Endothelial cell of umbilical vein (primary cell): ENCODE measurements around the gene OR8I2. TPM values are rescaled to one million over a fixed set of nuclear protein-coding genes. Genes with fewer than 3 reads are reported as not detected.

ENCODE experiments used
- BruUV-seq: library from RNA; stranded (reverse); fragments of 400-500 nt; replicated peaks from 2 replicates; lab custom pipeline; 2021; lab: Mats Ljungman, UMichigan
- CTCF ChIA-PET: fragments of 300-600, 350-600 bp; sonication (Branson Sonifier 250); formaldehyde crosslinking; loops from one replicate; lab custom pipeline; 2021; ENCODE audit warnings: antibody characterized with exemption, inconsistent platforms; lab: Charles Lee
- POLR2A ChIA-PET: fragments of 300-600, 350-600 bp; sonication (Branson Sonifier 250); formaldehyde crosslinking; loops from one replicate; lab custom pipeline; 2021; ENCODE audit warnings: antibody characterized with exemption, inconsistent platforms; lab: Charles Lee
- DNase-seq: peaks from one replicate; pipeline ENCODE4 v3.0.0-alpha.2; 2011; ENCODE audit warnings: low read depth, low spot score
- FAIRE-seq: peaks from 2 replicates; lab custom pipeline; 2011; peaks lifted over from hg19 to GRCh38; lab: Jason Lieb, UNC
- H2AFZ ChIP-seq: 2 replicates; pipeline ENCODE4 v1.6.0; 2012; ENCODE audit warnings: low read depth, low read length, control low read depth, inconsistent platforms
- H3K27ac ChIP-seq: 2 replicates; pipeline ENCODE4 v1.5.1; 2011; ENCODE audit warnings: low read depth, mild to moderate bottlenecking, control low read depth, low read length, moderate library complexity; ENCODE audit not compliant: insufficient read depth
- H3K27me3 ChIP-seq, 2 experiments: 2 replicates each; pipeline versions ENCODE4 v1.6.0 to v1.6.1; 2011; ENCODE audit warnings: low read length in 2 of 2, mixed read lengths in 1 of 2; ENCODE audit not compliant: control insufficient read depth in 2 of 2, insufficient read depth in 2 of 2
- H3K36me3 ChIP-seq, 2 experiments: 2 replicates in 1 of 2; 3 replicates in 1 of 2; pipeline ENCODE4 v1.5.1; 2011; ENCODE audit warnings: low read length in 2 of 2, mild to moderate bottlenecking in 1 of 2, moderate library complexity in 1 of 2; ENCODE audit not compliant: control insufficient read depth in 2 of 2, insufficient read depth in 2 of 2; ENCODE audit errors: extremely low read depth in 1 of 2
- H3K4me1 ChIP-seq: 3 replicates; pipeline ENCODE4 v1.5.1; 2011; ENCODE audit warnings: mild to moderate bottlenecking, low read length; ENCODE audit not compliant: control insufficient read depth, insufficient read depth; ENCODE audit errors: extremely low read depth
- H3K4me2 ChIP-seq: 2 replicates; pipeline ENCODE4 v1.6.1; 2011; ENCODE audit warnings: low read length, control low read depth, mixed read lengths; ENCODE audit not compliant: insufficient read depth
- H3K4me3 ChIP-seq, 3 experiments: fragments of 200-600 bp in 1 of 3; sonication (generic), shearing (Covaris generic) in 1 of 3; replicated peaks in 1 of 3; 2 replicates each; pipeline ENCODE4 v1.5.1; 2011 to 2016; ENCODE audit warnings: control low read depth in 3 of 3, low read length in 3 of 3, mild to moderate bottlenecking in 2 of 3, inconsistent platforms in 1 of 3, low read depth in 1 of 3, moderate library complexity in 1 of 3; ENCODE audit not compliant: insufficient read depth in 1 of 3
- H3K79me2 ChIP-seq: 2 replicates; pipeline ENCODE4 v1.6.0; 2012; ENCODE audit warnings: low read length, inconsistent platforms; ENCODE audit not compliant: control insufficient read depth, insufficient read depth
- H3K9ac ChIP-seq: replicated peaks from 2 replicates; pipeline ENCODE3; 2011; ENCODE audit warnings: low read length, control low read depth; ENCODE audit not compliant: insufficient read depth; ENCODE audit errors: extremely low read depth
- H3K9me1 ChIP-seq: replicated peaks from 3 replicates; pipeline ENCODE4 v1.6.0; 2011; ENCODE audit warnings: mild to moderate bottlenecking, low read length; ENCODE audit not compliant: control insufficient read depth, insufficient read depth; ENCODE audit errors: extremely low read depth
- H3K9me3 ChIP-seq: replicated peaks from 2 replicates; pipeline ENCODE4 v1.5.1; 2012; ENCODE audit warnings: low read length, inconsistent platforms; ENCODE audit not compliant: control insufficient read depth, insufficient read depth
- H4K20me1 ChIP-seq: replicated peaks from 2 replicates; pipeline ENCODE3; 2011; ENCODE audit warnings: mild to moderate bottlenecking, low read length; ENCODE audit not compliant: control insufficient read depth, insufficient read depth; ENCODE audit errors: extremely low read depth
- EZH2 ChIP-seq: IDR thresholded peaks from 2 replicates; pipeline ENCODE4 v1.6.1; 2012; ENCODE audit warnings: borderline replicate concordance, low read depth, mild to moderate bottlenecking, moderate library complexity, low read length, inconsistent platforms; ENCODE audit not compliant: severe bottlenecking
- FOS ChIP-seq: IDR thresholded peaks from 2 replicates; pipeline ENCODE4 v1.6.1; 2011; ENCODE audit warnings: mild to moderate bottlenecking, low read length, moderate library complexity, borderline replicate concordance; ENCODE audit not compliant: insufficient read depth
- GATA2 ChIP-seq: IDR thresholded peaks from 2 replicates; pipeline ENCODE4 v1.7.0; 2011; ENCODE audit warnings: low read depth, mild to moderate bottlenecking, moderate library complexity, mixed read lengths, low read length; ENCODE audit not compliant: insufficient read length, insufficient read depth
- POLR2A ChIP-seq: IDR thresholded peaks from 2 replicates; pipeline ENCODE4 v1.6.1; 2012; ENCODE audit warnings: low read depth, mild to moderate bottlenecking, control low read depth, low read length
- POLR2AphosphoS5 ChIP-seq: IDR thresholded peaks from 2 replicates; pipeline ENCODE4 v1.6.1; 2012; ENCODE audit warnings: low read depth, mild to moderate bottlenecking, control low read depth, low read length, moderate library complexity; ENCODE audit not compliant: insufficient read depth
- dilution Hi-C: fragments of 300-500 bp; cut with MboI; formaldehyde crosslinking; loops from one replicate; pipeline ENCODE4 v1.15.0; 2019; ENCODE audit warnings: low sequenced_read_pairs; ENCODE audit not compliant: extremely low pct_ligation_motif_present
- intact Hi-C: fragments of 100-400 bp; cut with micrococcal nuclease; formaldehyde crosslinking; loops from one replicate; pipeline ENCODE4 v1.10.0; 2022
- polyA plus RNA-seq, 4 experiments: library from polyadenylated mRNA; depleted of rRNA in 3 of 4; stranded (reverse) in 3 of 4; unstranded in 1 of 4; fragments of >200 nt; gene quantifications; 2 replicates each; pipeline versions ENCODE4 v1.2.1 to v1.2.3, GENCODE V29; 2011 to 2012; ENCODE audit warnings: missing spikeins in 1 of 4
- total RNA-seq: library from RNA; stranded (reverse); gene quantifications from 2 replicates; pipeline ENCODE4 v1.2.3, GENCODE V29; 2021
- TF ChIP-seq, protein P1 (sequence below): IDR thresholded peaks from 2 replicates; pipeline ENCODE4 v1.6.1; 2011; ENCODE audit not compliant: insufficient read depth, insufficient read length
- TF ChIP-seq, protein P2 (sequence below), 2 donors: IDR thresholded peaks; 1 replicate in 1 of 2; 2 replicates in 1 of 2; pipeline ENCODE4 v1.5.1; 2011; ENCODE audit warnings: low read length in 2 of 2, mild to moderate bottlenecking in 2 of 2, moderate library complexity in 2 of 2, control low read depth in 1 of 2, inconsistent platforms in 1 of 2, low read depth in 1 of 2; ENCODE audit not compliant: insufficient read depth in 1 of 2; ENCODE audit errors: extremely low read depth in 1 of 2

Gene OR8I2
- total and polyA plus RNA-seq, 2 donors (not counting 3 experiments of a cell fraction or from before 2014, with no cell fraction given) = not detected

DNA sequence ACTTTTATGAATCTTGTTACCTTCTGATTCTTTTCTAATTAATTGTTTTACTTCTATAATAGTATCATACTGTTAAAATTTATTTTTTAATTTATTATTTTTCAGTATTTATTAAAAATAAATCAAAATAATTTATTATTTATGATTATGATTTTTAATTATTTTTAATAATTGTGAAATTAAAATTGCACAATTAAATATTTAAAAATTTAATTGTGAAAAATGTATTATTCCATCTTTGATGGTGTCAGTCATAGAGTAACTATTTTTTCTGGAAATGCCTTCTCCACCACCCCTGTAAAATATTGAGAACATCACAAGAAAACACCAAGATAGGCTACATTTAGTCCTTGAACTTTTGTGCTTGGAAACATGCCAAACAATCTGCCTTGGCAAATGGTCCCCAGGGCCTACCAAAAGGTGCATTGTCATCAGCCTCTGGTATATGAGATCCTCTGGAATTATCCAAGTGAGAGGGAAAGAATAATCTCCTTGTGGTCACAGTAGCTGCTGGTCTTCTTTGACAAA lies 10.2 kb downstream of the OR8I2 start, which contains the start of gene OR8H2:
Gene OR8H2, plus strand, starts transcription at position 478 of the 528 bp plus-strand sequence. CDS start 1,356 bp downstream, outside the sequence.
- Histone ChIP-seq H3K27ac (no peak within 1 kb of the TSS), H3K79me2 (no peaks in the 10 kb centered on the region), H3K9me3 (no peaks in the 10 kb centered on the region), H3K27me3 (no peaks in the 10 kb centered on the region), H3K9ac (no peak within 1 kb of the TSS), H3K4me1 (no peaks in the 10 kb centered on the region), H3K36me3 (no peaks in the 10 kb centered on the region), H3K4me3 (no peak within 1 kb of the TSS), H2AFZ (no peak within 1 kb of the TSS), H3K4me2 (no peak within 1 kb of the TSS), H4K20me1 (no peaks in the 10 kb centered on the region), H3K9me1 (no peaks in the 10 kb centered on the region)
- POLR2A ChIA-PET = no interaction called here
- intact Hi-C loops (no loop called here), dilution Hi-C loops (no loop called here)
- CTCF ChIA-PET = no interaction called here
- no peak for TF ChIP-seq FOS
- TF ChIP-seq, protein P1, sequence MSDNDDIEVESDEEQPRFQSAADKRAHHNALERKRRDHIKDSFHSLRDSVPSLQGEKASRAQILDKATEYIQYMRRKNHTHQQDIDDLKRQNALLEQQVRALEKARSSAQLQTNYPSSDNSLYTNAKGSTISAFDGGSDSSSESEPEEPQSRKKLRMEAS = no peak
- no peak for TF ChIP-seq EZH2
- TF ChIP-seq GATA2 = no peak
- no peak for TF ChIP-seq POLR2AphosphoS5
- no peak for TF ChIP-seq POLR2A
- TF ChIP-seq, protein P2, sequence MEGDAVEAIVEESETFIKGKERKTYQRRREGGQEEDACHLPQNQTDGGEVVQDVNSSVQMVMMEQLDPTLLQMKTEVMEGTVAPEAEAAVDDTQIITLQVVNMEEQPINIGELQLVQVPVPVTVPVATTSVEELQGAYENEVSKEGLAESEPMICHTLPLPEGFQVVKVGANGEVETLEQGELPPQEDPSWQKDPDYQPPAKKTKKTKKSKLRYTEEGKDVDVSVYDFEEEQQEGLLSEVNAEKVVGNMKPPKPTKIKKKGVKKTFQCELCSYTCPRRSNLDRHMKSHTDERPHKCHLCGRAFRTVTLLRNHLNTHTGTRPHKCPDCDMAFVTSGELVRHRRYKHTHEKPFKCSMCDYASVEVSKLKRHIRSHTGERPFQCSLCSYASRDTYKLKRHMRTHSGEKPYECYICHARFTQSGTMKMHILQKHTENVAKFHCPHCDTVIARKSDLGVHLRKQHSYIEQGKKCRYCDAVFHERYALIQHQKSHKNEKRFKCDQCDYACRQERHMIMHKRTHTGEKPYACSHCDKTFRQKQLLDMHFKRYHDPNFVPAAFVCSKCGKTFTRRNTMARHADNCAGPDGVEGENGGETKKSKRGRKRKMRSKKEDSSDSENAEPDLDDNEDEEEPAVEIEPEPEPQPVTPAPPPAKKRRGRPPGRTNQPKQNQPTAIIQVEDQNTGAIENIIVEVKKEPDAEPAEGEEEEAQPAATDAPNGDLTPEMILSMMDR (IDR thresholded peaks at IDR 0.05; ENCODE audit: extremely low read depth in 1 of 2, insufficient read depth in 1 of 2, low read depth in 1 of 2, low read length in 2 of 2) = no peak
- FAIRE-seq (no peak), DNase-seq (no peak)
- BruUV-seq = no TSS peak
